ENCODE data around the gene TMEM218. TPM values are rescaled to one million over a fixed set of nuclear protein-coding genes. Genes with fewer than 3 reads are reported as not detected.

TMEM218 gene
- total and polyA plus RNA-seq, 8 donors: 0.87 to 21.1 (median 14.9) TPM

- TF ChIP-seq CTCF (IDR thresholded peaks at IDR 0.05) (no peak), POLR2A (IDR thresholded peaks at IDR 0.05) (no peak), EP300 (IDR thresholded peaks at IDR 0.05) (no peak), POLR2AphosphoS5 (IDR thresholded peaks at IDR 0.05) (no peak)
- H3K27me3 ChIP-seq: peaks cover 0 to 19% (median 0%) of the 10 kb centered on the region in 3 donors
- peaks cover 0 to 6% (median 0%) of the 10 kb centered on the region in 4 donors for H3K4me1 ChIP-seq
- no peaks in the 10 kb centered on the region for H3K9me3 ChIP-seq
- no peak overlapping the region for H3K4me3 ChIP-seq
- no peaks in the 10 kb centered on the region for H3K36me3 ChIP-seq
- intact Hi-C loops (cut with DNase I; ENCODE audit: low total_unique reads): no loop called here
- DNase-seq: no peak
- no peak overlapping the region for H3K27ac ChIP-seq
- WGBS, 5 donors: 81 to 87% (median 83%) methylated on average over 13 to 14 of the region's 14 CpGs
Measured at GRCh38 chr11:125086633-125087296, 24.7 kb downstream of the TMEM218 start.

GRCh38 chr11:125085301-125086081 is 25.9 kb downstream of the TMEM218 start:
- intact Hi-C loops (cut with DNase I; ENCODE audit: low total_unique reads): no loop called here
- 83 to 94% (median 84%) methylated on average over 11 to 20 of the region's 20 CpGs for WGBS, 5 donors
- Histone ChIP-seq H3K36me3 (no peaks in the 10 kb centered on the region), H3K27me3 (peaks cover 0 to 27% (median 0%) of the 10 kb centered on the region in 3 donors), H3K9me3 (no peaks in the 10 kb centered on the region), H3K4me1 (no peaks in the 10 kb centered on the region), H3K4me3 (no peak overlapping the region), H3K27ac (no peak overlapping the region)
- DNase-seq: no peak
- TF ChIP-seq CTCF (IDR thresholded peaks at IDR 0.05): no peak
- no peak for TF ChIP-seq POLR2A (IDR thresholded peaks at IDR 0.05)
- no peak for TF ChIP-seq EP300 (IDR thresholded peaks at IDR 0.05)
- TF ChIP-seq POLR2AphosphoS5 (IDR thresholded peaks at IDR 0.05): no peak

GRCh38 chr11:125084761-125085231 is 26.6 kb downstream of the TMEM218 start:
- Histone ChIP-seq H3K4me3 (no peak overlapping the region), H3K27me3 (peaks cover 0 to 27% (median 0%) of the 10 kb centered on the region in 3 donors), H3K27ac (no peak overlapping the region), H3K36me3 (no peaks in the 10 kb centered on the region), H3K9me3 (no peaks in the 10 kb centered on the region), H3K4me1 (no peaks in the 10 kb centered on the region)
- no peak for TF ChIP-seq CTCF (IDR thresholded peaks at IDR 0.05)
- intact Hi-C loops (cut with DNase I; ENCODE audit: low total_unique reads): no loop called here
- DNase-seq: no peak
- WGBS, 5 donors: 71 to 91% (median 84%) methylated on average over 3 to 8 of the region's 8 CpGs

GRCh38 chr11:125084057-125084416 is 27.4 kb downstream of the TMEM218 start:
- Histone ChIP-seq H3K4me1 (no peaks in the 10 kb centered on the region), H3K9me3 (no peaks in the 10 kb centered on the region), H3K27me3 (peaks cover 0 to 27% (median 0%) of the 10 kb centered on the region in 3 donors), H3K36me3 (no peaks in the 10 kb centered on the region), H3K4me3 (no peak overlapping the region), H3K27ac (no peak overlapping the region)
- WGBS, 5 donors: 94 to 97% (median 95%) methylated on average over 10 to 11 of the region's 11 CpGs
- no peak for TF ChIP-seq POLR2AphosphoS5 (IDR thresholded peaks at IDR 0.05)
- DNase-seq: no peak
- intact Hi-C loops (cut with DNase I; ENCODE audit: low total_unique reads): no loop called here

All from stomach (tissue), 9 donors.